Midbrain (tissue), 1 donor: ENCODE results near the gene PEX5.

Experiments
- DNase-seq: peaks from one replicate; lab custom pipeline; 2025; lab: John Stamatoyannopoulos, UW

PEX5 gene

DNA sequence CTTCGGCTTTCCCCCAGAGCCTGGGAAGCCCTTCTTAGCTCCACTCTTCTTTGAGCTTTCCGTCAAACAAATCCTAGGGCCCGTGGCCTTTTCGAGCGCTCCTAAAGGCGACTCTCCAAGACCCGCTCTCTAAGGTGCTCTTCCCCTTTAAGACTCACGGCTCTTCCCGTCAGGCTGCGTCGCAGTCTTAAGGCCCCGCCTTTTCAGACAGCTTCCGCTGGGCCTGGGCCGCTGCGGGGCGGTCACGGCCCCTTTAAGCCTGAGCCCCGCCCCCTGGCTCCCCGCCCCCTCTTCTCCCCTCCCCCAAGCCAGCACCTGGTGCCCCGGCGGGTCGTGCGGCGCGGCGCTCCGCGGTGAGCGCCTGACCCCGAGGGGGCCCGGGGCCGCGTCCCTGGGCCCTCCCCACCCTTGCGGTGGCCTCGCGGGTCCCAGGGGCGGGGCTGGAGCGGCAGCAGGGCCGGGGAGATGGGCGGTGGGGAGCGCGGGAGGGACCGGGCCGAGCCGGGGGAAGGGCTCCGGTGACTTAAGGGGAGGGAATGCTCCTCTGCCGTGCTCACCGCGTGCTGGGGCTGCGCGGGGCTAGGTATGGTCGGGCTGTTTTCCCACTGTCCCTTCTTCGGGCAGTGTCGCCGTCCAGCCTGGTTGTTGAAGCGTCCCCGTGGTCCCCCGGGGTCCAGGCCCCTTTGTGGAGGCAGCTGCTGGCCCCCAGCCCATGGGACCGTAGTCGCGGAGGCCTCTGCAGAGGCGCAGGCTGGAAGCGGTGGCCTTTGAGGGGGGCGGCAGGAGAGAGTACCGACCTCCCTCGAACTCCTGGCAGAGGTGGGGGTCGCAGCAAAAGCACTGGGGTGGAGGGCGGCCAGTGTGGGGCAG is at the start of gene PEX5:
TSS of gene PEX5 (plus strand) at position 289 of the 870 bp plus-strand sequence. CDS start 692 bp downstream, outside the sequence.
- DNase-seq = peak; percentile 94

GRCh38 chr12:7141351-7142005 is 48.0 kb upstream of the PEX5 start:
- no peak for DNase-seq

DNA sequence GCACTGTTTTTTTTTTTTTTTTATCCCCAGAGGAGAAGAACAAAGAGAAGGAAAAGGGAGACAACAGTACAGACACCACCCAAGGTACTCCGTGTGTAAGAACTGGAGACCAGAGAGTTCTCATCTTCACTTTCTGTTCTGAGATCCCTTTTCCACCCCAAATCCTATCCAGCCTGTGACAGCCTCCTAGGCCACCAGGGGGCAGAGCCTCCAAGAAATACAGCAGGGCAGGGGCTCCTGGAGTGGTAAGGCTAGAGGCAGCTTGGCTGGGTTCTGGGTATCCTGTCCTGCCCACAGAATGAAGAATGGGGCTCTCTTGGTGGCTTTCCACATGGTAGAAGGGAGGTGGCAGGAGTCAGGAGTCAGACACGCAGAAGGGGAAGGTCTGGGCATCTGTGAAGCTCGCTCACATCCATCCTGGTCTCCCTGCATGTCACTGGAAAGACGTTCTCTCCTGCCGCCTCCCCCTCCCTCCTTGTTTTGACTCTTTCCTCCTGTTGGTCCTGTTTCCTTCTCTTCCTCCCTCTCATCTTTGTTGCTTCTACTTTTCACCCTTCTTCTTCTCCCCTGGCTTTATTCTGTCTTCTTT is 47.3 kb upstream of the PEX5 start:
- no peak for DNase-seq

GRCh38 chr12:7142809-7143465 is 46.5 kb upstream of the PEX5 start:
- no peak for DNase-seq

GRCh38 chr12:7143564-7143963 is 45.9 kb upstream of the PEX5 start:
- DNase-seq = no peak

DNA sequence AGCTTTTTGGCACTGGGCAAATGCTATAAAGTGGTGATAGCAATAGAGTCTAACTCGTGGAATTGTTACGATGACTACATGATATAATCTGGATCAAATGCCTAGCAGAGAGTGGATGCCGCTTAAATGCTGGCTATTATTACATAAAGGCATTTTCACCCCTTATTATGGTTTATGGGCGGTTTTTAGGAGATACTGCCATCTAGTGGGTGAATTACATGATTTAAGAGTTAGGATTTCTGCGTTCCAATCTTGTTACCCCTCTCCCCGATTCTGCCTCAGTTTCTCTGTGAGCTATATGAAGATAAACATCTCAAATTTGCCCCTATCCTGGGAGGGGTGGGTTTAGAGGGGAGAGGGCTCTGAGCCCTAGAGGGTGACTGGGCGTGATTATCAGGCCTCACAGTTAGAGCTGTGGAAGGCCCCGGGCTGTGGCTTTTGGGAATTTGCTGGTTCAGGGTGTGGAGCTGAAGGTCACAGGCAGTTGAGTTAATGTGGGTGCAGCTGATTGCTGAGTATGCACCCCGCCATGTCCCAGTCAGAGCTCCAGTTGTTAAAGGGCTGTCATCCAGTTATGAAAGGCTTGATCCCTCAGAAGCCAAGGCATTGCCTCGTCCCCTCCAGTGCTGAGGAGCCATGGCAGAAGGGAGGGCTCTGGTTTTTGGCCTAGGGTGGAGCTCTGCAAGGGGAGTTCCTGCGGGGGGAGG is 44.9 kb upstream of the PEX5 start:
- peak; percentile 10 for DNase-seq

- no peak for DNase-seq
These were observed 43.8 kb upstream of the PEX5 start for GRCh38 chr12:7145671-7146070.

DNA sequence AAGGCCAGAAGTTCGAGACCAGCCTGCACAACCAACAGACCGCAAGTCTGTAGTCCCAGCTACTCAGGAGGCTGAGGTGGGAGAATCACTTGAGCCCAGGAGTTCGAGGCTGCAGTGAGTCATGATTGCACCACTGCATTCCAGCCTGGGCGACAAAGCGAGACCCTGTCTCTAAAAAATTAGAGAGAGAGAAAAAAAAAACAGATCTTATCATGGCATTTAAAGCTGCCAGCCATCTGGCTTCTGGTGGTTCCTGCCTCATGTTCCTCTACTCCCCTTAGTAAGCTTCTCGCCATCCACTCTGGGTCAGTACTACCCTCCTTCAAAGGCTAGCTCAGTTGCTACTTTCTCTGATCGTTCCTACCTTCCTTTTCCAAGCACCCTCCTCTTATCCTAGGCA is 43.3 kb upstream of the PEX5 start:
- DNase-seq = no peak

- DNase-seq = no peak
These were observed 42.6 kb upstream of the PEX5 start for GRCh38 chr12:7146906-7147305.

DNA sequence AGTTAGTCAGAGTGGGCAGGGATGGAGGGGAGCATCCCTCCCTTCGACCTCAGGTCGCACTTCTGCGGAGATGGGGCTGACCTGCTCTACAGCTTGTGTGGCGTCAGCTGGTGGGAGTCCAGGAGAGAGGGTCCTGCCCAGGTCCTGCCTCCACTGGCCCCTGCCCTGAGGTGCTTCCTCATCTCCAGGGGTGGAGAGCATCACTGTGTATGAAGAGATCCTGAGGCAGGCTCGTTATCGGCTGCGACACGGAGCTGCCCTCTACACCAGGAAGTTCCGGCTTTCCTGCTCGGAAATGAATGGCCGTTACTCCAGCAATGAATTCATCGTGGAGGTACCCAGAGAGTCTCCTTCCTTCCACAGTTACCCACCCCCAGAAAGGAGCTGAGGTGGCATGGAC is 39.1 kb upstream of the PEX5 start:
- no peak for DNase-seq

GRCh38 chr12:7150841-7151240 is 38.6 kb upstream of the PEX5 start:
- DNase-seq = no peak

GRCh38 chr12:7151532-7151931 is 38.0 kb upstream of the PEX5 start:
- DNase-seq = no peak

GRCh38 chr12:7152818-7153217 is 36.7 kb upstream of the PEX5 start:
- no peak for DNase-seq

DNA sequence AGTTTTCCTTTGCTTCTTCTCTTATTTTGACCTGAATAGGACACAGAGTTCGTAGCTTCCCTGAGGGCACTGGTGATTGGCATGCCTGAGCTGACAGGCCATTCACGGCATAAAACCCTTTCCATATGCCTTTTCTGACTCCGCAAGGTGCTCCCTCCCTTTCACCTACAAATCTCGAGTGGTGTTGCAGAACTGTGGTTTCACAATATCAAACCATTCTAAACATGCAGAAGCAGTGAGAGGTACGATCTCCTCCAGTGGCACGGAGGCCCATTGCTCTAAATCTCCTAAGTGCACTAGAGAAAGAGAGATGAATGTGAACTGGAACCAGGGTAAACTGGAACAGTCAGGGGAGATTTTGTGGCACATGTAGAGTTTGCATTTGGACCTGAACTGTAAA is 35.4 kb upstream of the PEX5 start:
- no peak for DNase-seq

- no peak for DNase-seq
These were observed 34.5 kb upstream of the PEX5 start for GRCh38 chr12:7154901-7155470.

- no peak for DNase-seq
These were observed 33.9 kb upstream of the PEX5 start for GRCh38 chr12:7155471-7156034.

- DNase-seq = no peak
These were observed 33.0 kb upstream of the PEX5 start for GRCh38 chr12:7156259-7157197.

DNA sequence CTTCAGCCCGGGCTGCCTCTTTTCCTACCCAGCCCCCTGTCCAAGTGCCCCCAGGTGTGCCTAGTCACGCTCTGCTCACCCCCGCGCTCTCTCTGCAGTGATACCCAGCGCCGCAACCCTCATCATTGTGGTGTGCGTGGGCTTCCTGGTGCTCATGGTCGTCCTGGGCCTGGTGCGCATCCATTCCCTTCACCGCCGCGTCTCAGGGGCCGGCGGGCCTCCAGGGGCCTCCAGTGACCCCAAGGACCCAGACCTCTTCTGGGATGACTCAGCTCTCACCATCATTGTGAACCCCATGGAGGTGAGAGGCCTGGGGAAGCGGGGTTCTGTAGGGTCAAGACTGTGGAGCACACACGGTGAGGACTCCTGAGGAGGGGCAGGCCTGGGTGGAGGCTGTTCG is 32.1 kb upstream of the PEX5 start:
- no peak for DNase-seq

DNA sequence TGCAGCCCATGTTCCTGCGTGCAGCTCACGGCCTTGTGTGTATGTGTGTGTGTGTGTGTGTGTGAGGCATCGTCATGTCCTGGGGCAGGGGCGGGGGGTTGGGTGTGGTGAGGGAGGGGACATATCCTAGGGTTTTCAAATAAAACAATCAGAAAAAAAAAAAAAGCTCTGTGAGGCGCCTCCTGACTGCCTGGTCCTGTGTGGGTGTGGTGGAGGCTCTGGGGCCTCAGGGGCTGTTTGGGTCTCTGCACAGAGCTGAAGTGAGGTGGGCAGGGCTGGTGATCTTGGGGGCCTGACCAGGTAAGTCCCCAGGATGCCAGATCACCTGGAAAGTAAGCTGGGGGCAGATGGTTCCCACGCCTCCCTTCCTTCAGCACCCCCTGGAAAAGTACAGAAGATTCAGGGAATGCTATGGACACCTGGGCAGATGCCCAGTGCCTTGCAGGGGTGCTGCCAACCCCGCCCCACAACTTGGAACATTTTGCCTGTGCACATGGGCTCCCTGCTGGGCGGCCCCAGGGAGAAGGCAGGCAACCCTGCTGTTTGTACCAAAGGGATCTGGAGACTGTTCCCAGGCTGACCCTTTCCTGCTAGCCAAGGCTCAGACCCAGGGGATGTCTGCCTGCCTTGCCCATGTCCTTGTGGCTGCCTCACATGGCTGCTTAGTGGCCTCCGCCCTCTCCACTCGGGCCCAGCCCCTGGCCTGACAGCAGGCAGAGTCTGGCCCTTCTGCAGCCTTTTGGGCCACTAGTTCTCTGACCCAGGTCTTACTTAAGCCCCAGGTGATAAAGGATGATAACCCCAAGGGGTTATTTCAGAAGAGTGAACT is 30.5 kb upstream of the PEX5 start:
- no peak for DNase-seq
